ENCODE measurements around the gene DNAJC12.

DNAJC12 gene

GRCh38 chr10:67869996-67870395 lies 32.0 kb upstream of the DNAJC12 start:
- Histone ChIP-seq H3K79me1 (ENCODE audit: low read depth, low read length) (no peaks in the 10 kb centered on the region), H3K4ac (ENCODE audit: low read length) (no peak overlapping the region), H3K36me3 (replicated peaks in 1 of 2; ENCODE audit: control insufficient read depth in 2 of 2, insufficient read depth in 2 of 2, low read length in 2 of 2) (no peaks in the 10 kb centered on the region), H3K9me3 (replicated peaks in 1 of 2; ENCODE audit: control insufficient read depth in 2 of 2, insufficient read depth in 1 of 2, low read depth in 1 of 2, low read length in 2 of 2) (no peaks in the 10 kb centered on the region), H4K8ac (ENCODE audit: low read depth, low read length) (no peak overlapping the region), H3K4me1 (ENCODE audit: control insufficient read depth in 2 of 2, insufficient read depth in 1 of 2, low read depth in 1 of 2, low read length in 2 of 2) (no peaks in the 10 kb centered on the region), H3K4me3 (ENCODE audit: low read length in 2 of 2) (no peak overlapping the region), H3K18ac (ENCODE audit: low read length) (no peak overlapping the region), H2BK15ac (ENCODE audit: low read length) (no peak overlapping the region), H3K4me2 (ENCODE audit: insufficient read depth, low read length, poor library complexity, severe bottlenecking) (no peak overlapping the region), H2AK5ac (ENCODE audit: low read depth, low read length) (no peak overlapping the region), H4K91ac (ENCODE audit: low read depth, low read length, poor library complexity) (no peak overlapping the region), H2BK120ac (ENCODE audit: low read depth, low read length) (no peak overlapping the region), H3K9ac (ENCODE audit: low read depth, low read length, poor library complexity) (no peak overlapping the region), H3K27ac (replicated peaks; ENCODE audit: low read length) (no peak overlapping the region), H2BK5ac (ENCODE audit: low read length) (no peak overlapping the region), H3K27me3 (ENCODE audit: control insufficient read depth in 3 of 3, insufficient read depth in 3 of 3, low read depth in 1 of 3, low read length in 3 of 3) (no peaks in the 10 kb centered on the region), H2BK12ac (ENCODE audit: low read length) (no peak overlapping the region), H3K14ac (ENCODE audit: low read length) (no peak overlapping the region), H3K23ac (ENCODE audit: low read depth, low read length, poor library complexity) (no peak overlapping the region), H2AFZ (ENCODE audit: low read length) (no peak overlapping the region)
- no CpG with 5 or more reads among the region's 6 CpGs for WGBS, 2 donors (ENCODE audit: extremely low coverage in 2 of 2, insufficient read length in 2 of 2, insufficient replicate concordance in 1 of 2)
- DNase-seq (ENCODE audit: low spot score): no peak

GRCh38 chr10:67868132-67868531 lies 30.1 kb upstream of the DNAJC12 start:
- Histone ChIP-seq H3K36me3 (replicated peaks in 1 of 2; ENCODE audit: control insufficient read depth in 2 of 2, insufficient read depth in 2 of 2, low read length in 2 of 2) (no peaks in the 10 kb centered on the region), H2BK120ac (ENCODE audit: low read depth, low read length) (no peak overlapping the region), H4K91ac (ENCODE audit: low read depth, low read length, poor library complexity) (no peak overlapping the region), H3K4me1 (ENCODE audit: control insufficient read depth in 2 of 2, insufficient read depth in 1 of 2, low read depth in 1 of 2, low read length in 2 of 2) (no peaks in the 10 kb centered on the region), H2AK5ac (ENCODE audit: low read depth, low read length) (no peak overlapping the region), H3K4ac (ENCODE audit: low read length) (no peak overlapping the region), H3K4me2 (ENCODE audit: insufficient read depth, low read length, poor library complexity, severe bottlenecking) (no peak overlapping the region), H2BK15ac (ENCODE audit: low read length) (no peak overlapping the region), H3K4me3 (ENCODE audit: low read length in 2 of 2) (no peak overlapping the region), H2BK5ac (ENCODE audit: low read length) (no peak overlapping the region), H3K9ac (ENCODE audit: low read depth, low read length, poor library complexity) (no peak overlapping the region), H3K23ac (ENCODE audit: low read depth, low read length, poor library complexity) (no peak overlapping the region), H3K27me3 (ENCODE audit: control insufficient read depth in 3 of 3, insufficient read depth in 3 of 3, low read depth in 1 of 3, low read length in 3 of 3) (no peaks in the 10 kb centered on the region), H3K14ac (ENCODE audit: low read length) (no peak overlapping the region), H2AFZ (ENCODE audit: low read length) (no peak overlapping the region), H3K79me1 (ENCODE audit: low read depth, low read length) (no peaks in the 10 kb centered on the region), H3K9me3 (replicated peaks in 1 of 2; ENCODE audit: control insufficient read depth in 2 of 2, insufficient read depth in 1 of 2, low read depth in 1 of 2, low read length in 2 of 2) (no peaks in the 10 kb centered on the region), H2BK12ac (ENCODE audit: low read length) (no peak overlapping the region), H3K18ac (ENCODE audit: low read length) (no peak overlapping the region), H3K27ac (replicated peaks; ENCODE audit: low read length) (no peak overlapping the region), H4K8ac (ENCODE audit: low read depth, low read length) (no peak overlapping the region)
- no peak for DNase-seq (ENCODE audit: low spot score)
- WGBS, 2 donors (ENCODE audit: extremely low coverage in 2 of 2, insufficient read length in 2 of 2, insufficient replicate concordance in 1 of 2): no CpG with 5 or more reads among the region's 2 CpGs

GRCh38 chr10:67864607-67865371 lies 26.8 kb upstream of the DNAJC12 start:
- no peaks in the 10 kb centered on the region for H3K36me3 ChIP-seq (replicated peaks in 1 of 2; ENCODE audit: control insufficient read depth in 2 of 2, insufficient read depth in 2 of 2, low read length in 2 of 2)
- H2AFZ ChIP-seq (ENCODE audit: low read length): no peak overlapping the region
- no peak overlapping the region for H3K27ac ChIP-seq (replicated peaks; ENCODE audit: low read length)
- no peak overlapping the region for H4K8ac ChIP-seq (ENCODE audit: low read depth, low read length)
- H3K4me2 ChIP-seq (ENCODE audit: insufficient read depth, low read length, poor library complexity, severe bottlenecking): no peak overlapping the region
- no peak overlapping the region for H2BK12ac ChIP-seq (ENCODE audit: low read length)
- H3K27me3 ChIP-seq (ENCODE audit: control insufficient read depth in 3 of 3, insufficient read depth in 3 of 3, low read depth in 1 of 3, low read length in 3 of 3): no peaks in the 10 kb centered on the region
- no peak overlapping the region for H3K14ac ChIP-seq (ENCODE audit: low read length)
- H3K9me3 ChIP-seq (replicated peaks in 1 of 2; ENCODE audit: control insufficient read depth in 2 of 2, insufficient read depth in 1 of 2, low read depth in 1 of 2, low read length in 2 of 2): no peaks in the 10 kb centered on the region
- H2BK15ac ChIP-seq (ENCODE audit: low read length): no peak overlapping the region
- H3K4ac ChIP-seq (ENCODE audit: low read length): no peak overlapping the region
- no peak overlapping the region for H3K23ac ChIP-seq (ENCODE audit: low read depth, low read length, poor library complexity)
- H4K91ac ChIP-seq (ENCODE audit: low read depth, low read length, poor library complexity): no peak overlapping the region
- H2AK5ac ChIP-seq (ENCODE audit: low read depth, low read length): no peak overlapping the region
- WGBS, 2 donors (ENCODE audit: extremely low coverage in 2 of 2, insufficient read length in 2 of 2, insufficient replicate concordance in 1 of 2): no CpG with 5 or more reads among the region's 10 CpGs
- H3K4me1 ChIP-seq (ENCODE audit: control insufficient read depth in 2 of 2, insufficient read depth in 1 of 2, low read depth in 1 of 2, low read length in 2 of 2): peaks cover 6 to 8% of the 10 kb centered on the region in 2 donors
- H2BK120ac ChIP-seq (ENCODE audit: low read depth, low read length): no peak overlapping the region
- H3K18ac ChIP-seq (ENCODE audit: low read length): no peak overlapping the region
- H2BK5ac ChIP-seq (ENCODE audit: low read length): no peak overlapping the region
- no peak overlapping the region for H3K4me3 ChIP-seq (ENCODE audit: low read length in 2 of 2)
- no peaks in the 10 kb centered on the region for H3K79me1 ChIP-seq (ENCODE audit: low read depth, low read length)
- no peak overlapping the region for H3K9ac ChIP-seq (ENCODE audit: low read depth, low read length, poor library complexity)
- no peak for DNase-seq (ENCODE audit: low spot score)

GRCh38 chr10:67863094-67863493 lies 25.1 kb upstream of the DNAJC12 start:
- no peak for DNase-seq (ENCODE audit: low spot score)
- H3K9me3 ChIP-seq (replicated peaks in 1 of 2; ENCODE audit: control insufficient read depth in 2 of 2, insufficient read depth in 1 of 2, low read depth in 1 of 2, low read length in 2 of 2): no peaks in the 10 kb centered on the region

More at GRCh38 chr10:67863094-67863493, 25.1 kb upstream of the DNAJC12 start:
- Histone ChIP-seq H3K4me2 (ENCODE audit: insufficient read depth, low read length, poor library complexity, severe bottlenecking) (no peak overlapping the region), H3K27ac (replicated peaks; ENCODE audit: low read length) (no peak overlapping the region), H3K36me3 (replicated peaks in 1 of 2; ENCODE audit: control insufficient read depth in 2 of 2, insufficient read depth in 2 of 2, low read length in 2 of 2) (no peaks in the 10 kb centered on the region), H2BK5ac (ENCODE audit: low read length) (no peak overlapping the region), H3K14ac (ENCODE audit: low read length) (no peak overlapping the region), H4K8ac (ENCODE audit: low read depth, low read length) (no peak overlapping the region), H2BK120ac (ENCODE audit: low read depth, low read length) (no peak overlapping the region), H3K27me3 (ENCODE audit: control insufficient read depth in 3 of 3, insufficient read depth in 3 of 3, low read depth in 1 of 3, low read length in 3 of 3) (no peaks in the 10 kb centered on the region), H3K4me3 (ENCODE audit: low read length in 2 of 2) (no peak overlapping the region), H3K18ac (ENCODE audit: low read length) (no peak overlapping the region), H2AK5ac (ENCODE audit: low read depth, low read length) (no peak overlapping the region), H2AFZ (ENCODE audit: low read length) (no peak overlapping the region), H3K4ac (ENCODE audit: low read length) (no peak overlapping the region), H4K91ac (ENCODE audit: low read depth, low read length, poor library complexity) (no peak overlapping the region), H3K9ac (ENCODE audit: low read depth, low read length, poor library complexity) (no peak overlapping the region), H2BK12ac (ENCODE audit: low read length) (no peak overlapping the region), H3K79me1 (ENCODE audit: low read depth, low read length) (no peaks in the 10 kb centered on the region), H2BK15ac (ENCODE audit: low read length) (no peak overlapping the region), H3K23ac (ENCODE audit: low read depth, low read length, poor library complexity) (no peak overlapping the region), H3K4me1 (ENCODE audit: control insufficient read depth in 2 of 2, insufficient read depth in 1 of 2, low read depth in 1 of 2, low read length in 2 of 2) (peaks cover 6 to 8% of the 10 kb centered on the region in 2 donors)
- no CpG with 5 or more reads among the region's 2 CpGs for WGBS, 2 donors (ENCODE audit: extremely low coverage in 2 of 2, insufficient read length in 2 of 2, insufficient replicate concordance in 1 of 2)
